HG03159 (cell line): ENCODE data around the gene RACK1.
A peak's percentile ranks its signal among the peaks of the same experiment; 100 is the strongest.
"Not testable (repeated sequence)": the region's sequence is repeated elsewhere in the genome, so short reads cannot be mapped to it uniquely, and the experiment has no call there.

ENCODE experiments used
- ATAC-seq: cut with Tn5 transposase; IDR thresholded peaks from one replicate; pipeline ENCODE4 v1.9.1; 2021; ENCODE audit warnings: mild to moderate bottlenecking, moderate library complexity; ENCODE audit not compliant: unreplicated experiment

The RACK1 gene

GRCh38 chr5:181243564-181244343, at the start of gene RACK1:
RACK1 (minus strand) TSS chr5:181243906; CDS start chr5:181243800, 106 bp downstream.
- ATAC-seq, result peak; percentile 56

DNA sequence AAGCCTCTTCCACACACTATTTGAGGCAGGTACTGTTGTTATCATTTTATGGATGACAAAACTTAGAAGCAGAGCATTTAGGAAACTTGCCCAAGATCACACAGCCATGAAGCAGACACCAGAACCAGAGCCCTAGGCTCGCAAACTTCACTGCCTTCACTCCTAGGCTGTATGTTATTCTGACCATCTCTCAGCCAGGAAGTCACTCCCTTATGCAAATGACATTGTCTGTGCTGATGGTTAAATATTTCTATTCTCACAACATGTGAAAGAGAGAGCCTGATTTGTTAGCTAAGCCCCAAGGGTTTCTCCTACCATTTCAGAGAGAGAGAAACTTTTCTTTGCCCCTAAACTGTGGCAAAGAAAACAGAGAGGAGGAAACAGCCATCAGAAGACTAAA, 43.6 kb upstream of the RACK1 start:
- peak; percentile 60 for ATAC-seq

GRCh38 chr5:181285962-181286705, 42.4 kb upstream of the RACK1 start:
- not testable (repeated sequence) for ATAC-seq

DNA sequence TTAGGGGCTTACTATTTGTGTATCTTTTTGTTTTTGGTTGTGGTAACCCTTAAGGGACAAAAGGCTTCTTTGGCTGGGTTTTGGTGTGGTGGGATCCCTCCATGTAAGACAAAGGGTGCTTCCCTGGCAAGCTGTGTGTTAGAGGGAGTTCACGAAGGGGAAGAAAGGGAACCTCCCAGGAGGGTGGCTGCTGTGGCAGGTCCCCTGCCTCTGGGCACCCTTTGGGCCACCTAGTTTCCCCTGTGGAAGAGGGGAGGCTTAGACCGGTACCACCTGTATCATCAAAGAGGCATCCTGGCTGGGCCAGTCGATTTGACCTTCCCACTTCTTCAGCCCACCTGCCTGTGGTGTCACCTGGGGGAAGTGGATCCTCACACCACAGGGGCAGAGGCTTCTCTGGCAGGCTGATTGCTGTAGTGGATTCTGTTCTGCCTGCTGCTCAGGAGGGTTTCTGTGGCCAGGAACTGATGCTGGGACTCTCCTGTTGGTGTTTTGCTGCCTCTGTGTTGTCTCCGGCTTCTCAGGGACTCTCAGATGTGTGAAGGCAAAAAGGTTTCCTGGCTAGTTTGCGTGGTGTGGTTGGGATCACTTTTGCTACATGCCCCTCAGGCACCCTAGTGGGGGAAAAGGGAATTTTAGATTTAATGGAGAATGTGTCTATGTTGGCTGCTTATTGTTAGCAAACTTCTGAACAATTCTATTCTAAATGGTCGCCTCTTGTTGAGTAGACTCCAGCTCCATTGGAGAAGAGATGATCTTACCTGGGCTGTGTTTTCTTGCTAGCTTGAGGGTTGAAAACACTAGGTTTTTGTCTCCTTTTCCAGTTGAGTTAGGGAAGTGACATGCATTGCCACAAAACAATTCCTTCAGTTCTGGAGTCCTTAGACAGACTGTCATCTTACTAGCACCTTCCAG, 40.4 kb upstream of the RACK1 start:
- not testable (repeated sequence) for ATAC-seq

GRCh38 chr5:181283347-181283746, 39.6 kb upstream of the RACK1 start:
- ATAC-seq, result no peak

DNA sequence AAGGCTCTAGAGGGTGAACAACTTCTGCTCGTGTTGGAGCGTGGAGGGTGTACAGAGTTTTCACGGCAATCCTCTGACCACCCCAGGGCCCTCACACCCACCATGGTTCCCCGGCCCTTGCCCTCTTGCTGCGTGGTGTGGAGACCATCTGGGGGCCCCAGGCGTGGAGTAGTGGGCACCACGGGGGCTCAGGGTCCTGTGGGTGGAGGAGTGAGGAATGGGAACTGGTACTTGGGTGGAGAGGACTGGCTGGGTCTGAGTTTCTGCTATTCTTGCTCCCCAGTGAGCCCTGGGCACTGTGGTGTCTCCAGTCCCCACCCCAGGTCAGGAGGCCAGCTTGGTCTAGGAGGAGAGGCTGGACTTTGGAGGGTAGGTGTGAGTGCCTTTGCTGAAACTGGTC, 39.2 kb upstream of the RACK1 start:
- no peak for ATAC-seq

GRCh38 chr5:181282415-181282814, 38.7 kb upstream of the RACK1 start:
- not testable (repeated sequence) for ATAC-seq

GRCh38 chr5:181281984-181282316, 38.2 kb upstream of the RACK1 start:
- ATAC-seq, result no peak

GRCh38 chr5:181281077-181281983, 37.6 kb upstream of the RACK1 start:
- no peak for ATAC-seq

- ATAC-seq, result no peak
These were observed 36.6 kb upstream of the RACK1 start for GRCh38 chr5:181280251-181280762.

- not testable (repeated sequence) for ATAC-seq
These were observed 29.7 kb upstream of the RACK1 start for GRCh38 chr5:181273433-181273744.

DNA sequence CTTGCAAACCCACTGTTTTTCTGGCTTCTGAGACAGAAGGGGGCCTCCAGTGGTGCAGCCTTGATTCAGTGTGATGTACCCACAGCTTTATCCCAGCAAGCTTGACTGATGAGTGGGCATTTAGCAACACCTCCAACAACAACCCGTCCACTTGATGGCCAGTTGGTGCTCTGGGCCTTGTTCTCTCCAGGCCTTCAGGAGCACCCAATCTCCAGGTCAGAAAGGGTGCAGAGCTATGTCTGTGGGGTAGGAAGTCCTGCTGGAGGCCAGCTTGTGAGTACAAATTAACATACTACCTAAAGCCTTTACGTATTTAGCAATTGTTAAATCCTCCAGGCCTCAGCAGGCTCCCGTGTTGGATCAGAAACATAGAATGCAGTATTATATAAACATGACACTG, 27.4 kb upstream of the RACK1 start:
- no peak for ATAC-seq

GRCh38 chr5:181267907-181268306, 24.2 kb upstream of the RACK1 start:
- not testable (repeated sequence) for ATAC-seq

DNA sequence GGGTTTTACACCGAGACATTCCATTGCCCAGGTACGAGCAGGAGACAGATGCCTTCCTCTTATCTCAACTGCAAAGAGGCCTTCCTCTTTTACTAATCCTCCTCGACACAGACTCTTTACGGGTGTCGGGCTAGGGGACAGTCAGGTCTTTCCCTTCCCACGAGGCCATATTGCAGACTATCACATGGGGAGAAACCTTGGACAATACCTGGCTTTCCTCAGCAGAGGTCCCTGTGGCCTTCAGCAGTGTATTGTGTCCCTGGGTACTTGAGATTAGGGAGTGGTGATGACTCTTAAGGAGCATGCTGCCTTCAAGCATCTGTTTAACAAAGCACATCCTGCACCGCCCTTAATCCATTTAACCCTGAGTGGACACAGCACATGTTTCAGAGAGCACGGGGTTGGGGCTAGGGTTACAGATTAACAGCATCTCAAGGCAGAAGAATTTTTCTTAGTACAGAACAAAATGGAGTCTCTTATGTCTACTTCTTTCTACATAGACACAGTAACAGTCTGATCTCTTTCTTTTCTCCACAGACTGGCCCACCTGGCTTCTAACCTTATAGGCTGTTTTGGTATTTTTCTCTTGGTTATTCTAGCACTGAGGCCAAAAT, 23.7 kb upstream of the RACK1 start:
- not testable (repeated sequence) for ATAC-seq

GRCh38 chr5:181265092-181265671, 21.5 kb upstream of the RACK1 start:
- ATAC-seq, result no peak

GRCh38 chr5:181263633-181264032, 19.9 kb upstream of the RACK1 start:
- ATAC-seq, result no peak

DNA sequence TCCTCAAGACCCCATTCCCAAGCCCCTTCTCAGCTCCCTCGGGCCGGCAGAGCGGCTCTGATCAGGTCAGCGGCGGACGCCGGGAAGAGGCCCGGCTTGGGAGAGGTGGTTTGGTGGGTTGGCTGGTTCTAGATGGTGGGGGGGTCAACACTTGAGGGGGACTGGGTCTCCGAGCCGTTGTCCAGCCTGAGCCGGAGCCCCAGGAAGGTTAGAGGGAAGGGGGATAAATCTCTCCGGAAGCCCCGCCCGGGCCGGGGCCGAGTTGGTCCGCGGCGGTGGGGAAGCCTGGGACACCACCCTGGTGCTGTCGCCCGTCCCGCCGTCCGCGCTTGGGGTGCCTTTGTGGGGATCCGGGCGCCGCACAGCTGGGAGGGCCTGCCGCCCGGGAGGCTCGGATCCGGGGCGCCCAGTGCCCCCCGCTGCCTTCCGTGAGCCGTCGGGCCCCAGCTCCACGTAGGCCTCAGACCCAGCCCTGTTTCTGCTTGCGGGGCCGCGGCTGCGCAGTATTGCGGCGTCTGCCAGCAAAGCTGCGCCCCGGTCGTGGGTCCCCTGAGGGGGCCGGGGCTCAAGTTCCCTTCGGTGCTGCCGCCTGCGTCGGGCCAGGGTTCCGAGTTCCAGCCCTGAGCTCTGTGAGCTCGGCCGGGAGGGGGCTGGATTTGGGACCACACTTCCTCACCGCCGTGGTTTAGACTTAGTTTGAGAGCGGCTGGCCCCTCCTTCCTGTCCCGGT, 17.8 kb upstream of the RACK1 start:
- ATAC-seq, result peak; percentile 49

DNA sequence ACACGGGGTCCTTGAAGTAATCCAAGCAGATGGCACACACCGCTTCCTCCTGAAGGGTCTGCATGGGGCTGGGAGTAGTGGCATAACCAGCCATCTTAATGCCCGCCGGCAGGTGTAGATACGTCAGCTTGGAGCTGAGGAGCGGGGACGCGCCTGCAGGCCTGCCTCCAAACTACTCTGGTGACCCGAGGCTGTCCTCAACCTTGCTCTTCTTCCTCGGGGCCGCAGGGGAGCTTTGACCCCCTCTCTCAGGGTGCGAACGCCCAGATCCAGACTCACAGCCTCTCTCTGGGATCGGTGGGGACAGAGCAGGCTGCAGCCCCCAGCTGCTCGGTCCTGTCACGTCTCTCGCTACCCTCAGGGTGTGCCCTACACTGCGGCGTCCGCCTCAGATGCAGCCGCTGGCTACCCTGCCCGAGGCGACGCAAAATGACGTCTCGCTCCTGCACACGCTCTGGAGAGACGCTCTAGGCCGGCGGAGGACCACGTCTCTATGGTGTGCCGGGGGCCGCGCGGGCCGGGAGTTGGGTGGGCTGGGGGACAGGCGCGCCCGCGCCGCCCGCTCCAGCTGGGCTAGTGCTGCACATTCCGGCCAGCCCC, 17.1 kb upstream of the RACK1 start, which contains the start of gene TRIM52:
TSS of gene TRIM52 (minus strand) at position 424 of the 600 bp plus-strand sequence. CDS start at position 94, 330 bp downstream.
- peak; percentile 86 for ATAC-seq
